Measurements from ENCODE around the gene ZSCAN25. TPM values are rescaled to one million over a fixed set of nuclear protein-coding genes. Genes with fewer than 3 reads are reported as not detected.

ZSCAN25 gene
- total and polyA plus RNA-seq, 2 of the 13 experiments (the other 11 are each of a cell fraction or from before 2014, with no cell fraction given), result 12.1 to 16.8 TPM

- 0 out of 2 replicates have a peak, but pooled peaks have one; percentile 38 for TF ChIP-seq MTERF4 (CRISPR knock-in tag; IDR thresholded peaks at IDR 0.05)
- peak; percentile 82; the same call in 1 of the 2 replicates for TF ChIP-seq ZNF556 (CRISPR knock-in tag; IDR thresholded peaks at IDR 0.05; ENCODE audit: borderline replicate concordance)
- TF ChIP-seq AGO1 (IDR thresholded peaks at IDR 0.05; ENCODE audit: low read depth, low read length, poor library complexity, severe bottlenecking), result peak; percentile 78
- TF ChIP-seq ZNF792 (CRISPR knock-in tag; IDR thresholded peaks at IDR 0.05), result peak; percentile 53; the same call in 1 of the 2 replicates
- no peak; the same call in 1 of the 2 replicates for TF ChIP-seq ETS1 (CRISPR knock-in tag; IDR thresholded peaks at IDR 0.05)
- TF ChIP-seq NPAS2 (CRISPR knock-in tag; IDR thresholded peaks at IDR 0.05; ENCODE audit: borderline replicate concordance), result no peak
- TF ChIP-seq ZBTB7B (CRISPR knock-in tag; IDR thresholded peaks at IDR 0.05), result peak; percentile 97
- peak; percentile 45 for TF ChIP-seq ZEB1 (IDR thresholded peaks at IDR 0.05; ENCODE audit: insufficient replicate concordance, low read depth)
- TF ChIP-seq REPIN1 (CRISPR knock-in tag; IDR thresholded peaks at IDR 0.05; ENCODE audit: borderline replicate concordance, low read depth), result peak; percentile 97
- 0 out of 2 replicates have a peak, but pooled peaks have one; percentile 28 for TF ChIP-seq MZF1 (CRISPR knock-in tag; IDR thresholded peaks at IDR 0.05; ENCODE audit: borderline replicate concordance)
- TF ChIP-seq SSRP1 (CRISPR knock-in tag; IDR thresholded peaks at IDR 0.05), result peak; percentile 56
- TF ChIP-seq TAF15 (IDR thresholded peaks at IDR 0.05; ENCODE audit: low read depth, low read length, poor library complexity, severe bottlenecking), result peak; percentile 81
- TF ChIP-seq TIGD3 (CRISPR knock-in tag; IDR thresholded peaks at IDR 0.05; ENCODE audit: borderline replicate concordance), result peak; percentile 63
- no peak for TF ChIP-seq MLLT10 (CRISPR knock-in tag; IDR thresholded peaks at IDR 0.05)
- TF ChIP-seq ZNF335 (CRISPR knock-in tag; IDR thresholded peaks at IDR 0.05), result peak; percentile 89
- TF ChIP-seq ELF4 (CRISPR knock-in tag; IDR thresholded peaks at IDR 0.05; ENCODE audit: borderline replicate concordance), result 0 out of 2 replicates have a peak, but pooled peaks have one; percentile 33
- no peak for TF ChIP-seq DDIT3 (CRISPR knock-in tag; IDR thresholded peaks at IDR 0.05)
- TF ChIP-seq SRY (CRISPR knock-in tag; IDR thresholded peaks at IDR 0.05), result peak; percentile 92
- peak; percentile 97; the same call in 1 of the 2 replicates for TF ChIP-seq DNMT3B (CRISPR knock-in tag; conservative IDR thresholded peaks at IDR 0.05)
- TF ChIP-seq TBX2 (CRISPR knock-in tag; IDR thresholded peaks at IDR 0.05; ENCODE audit: borderline replicate concordance), result peak; percentile 87
- peak; percentile 93; the same call in 1 of the 2 replicates for TF ChIP-seq GLI4 (CRISPR knock-in tag; IDR thresholded peaks at IDR 0.05; ENCODE audit: borderline replicate concordance)
- TF ChIP-seq MED8 (CRISPR knock-in tag; IDR thresholded peaks at IDR 0.05; ENCODE audit: insufficient replicate concordance), result peak; percentile 91
- no peak for TF ChIP-seq MBNL3 (CRISPR knock-in tag; conservative IDR thresholded peaks at IDR 0.05)
- peak; percentile 46; the same call in 1 of the 3 replicates for TF ChIP-seq MXI1 (IDR thresholded peaks at IDR 0.05; ENCODE audit: borderline replicate concordance, low read depth, low read length)
- peak; percentile 50 for TF ChIP-seq NR0B2 (CRISPR knock-in tag; IDR thresholded peaks at IDR 0.05)
These were observed at the start of gene ZSCAN25 (continued) for GRCh38 chr7:99616359-99617191.

All from HepG2 (cell line).